Activated CD4-positive, alpha-beta T cell treated with anti-CD3 and anti-CD28 coated beads, Interleukin-2, amount 10 ng/mL, durations not matched to agents 7 days and 5 days (primary cell): Measurements from ENCODE around the gene HADHB. TPM values are rescaled to one million over a fixed set of nuclear protein-coding genes. Genes with fewer than 3 reads are reported as not detected.

Source experiments
- CTCF ChIA-PET: fragments of 350-600 bp; sonication (Branson Sonifier 250); formaldehyde crosslinking; loops from one replicate; lab custom pipeline; 2021; ENCODE audit warnings: antibody characterized with exemption; lab: Charles Lee
- POLR2A ChIA-PET: fragments of 350-600 bp; sonication (Branson Sonifier 250); formaldehyde crosslinking; loops from one replicate; lab custom pipeline; 2021; ENCODE audit warnings: antibody characterized with exemption; lab: Charles Lee
- DNase-seq: peaks from one replicate; pipeline ENCODE4 v3.0.0-alpha.2; 2020
- H3K27ac Mint-ChIP-seq: one replicate; pipeline ENCODE4 v1.8.0; 2021; ENCODE audit warnings: mild to moderate bottlenecking, moderate library complexity, mixed read lengths
- H3K27me3 Mint-ChIP-seq: one replicate; pipeline ENCODE4 v1.8.0; 2021; ENCODE audit warnings: mixed read lengths
- H3K36me3 Mint-ChIP-seq: one replicate; pipeline ENCODE4 v1.8.0; 2021; ENCODE audit warnings: low read depth, mixed read lengths
- H3K4me1 Mint-ChIP-seq: one replicate; pipeline ENCODE4 v1.8.0; 2021; ENCODE audit warnings: mixed read lengths
- H3K4me3 Mint-ChIP-seq: one replicate; pipeline ENCODE4 v1.8.0; 2021; ENCODE audit warnings: mild to moderate bottlenecking, moderate library complexity, mixed read lengths
- H3K9me3 Mint-ChIP-seq: one replicate; pipeline ENCODE4 v1.8.0; 2021; ENCODE audit warnings: mixed read lengths
- total RNA-seq, 2 experiments: library from RNA; stranded (reverse); gene quantifications; one replicate each; pipeline ENCODE4 v1.2.3, GENCODE V29; 2021

The HADHB gene
- total RNA-seq, 2 experiments from 2014 or later = 65.2 to 72.7 TPM

GRCh38 chr2:26223018-26223417 is 21.7 kb upstream of the HADHB start:
- no peaks in the 10 kb centered on the region for H3K27me3 Mint-ChIP-seq
- DNase-seq = no peak
- no peak overlapping the region for H3K4me3 Mint-ChIP-seq
- no peak overlapping the region for H3K27ac Mint-ChIP-seq
- H3K4me1 Mint-ChIP-seq = no peaks in the 10 kb centered on the region
- peaks cover 55% of the 10 kb centered on the region for H3K36me3 Mint-ChIP-seq
- peaks cover 7% of the 10 kb centered on the region for H3K9me3 Mint-ChIP-seq
- ChIA-PET POLR2A (no interaction called here), CTCF (no interaction called here)

GRCh38 chr2:26224095-26224494 is 20.6 kb upstream of the HADHB start:
- H3K27ac Mint-ChIP-seq = no peak overlapping the region
- H3K9me3 Mint-ChIP-seq = peaks cover 4% of the 10 kb centered on the region
- no peak overlapping the region for H3K4me3 Mint-ChIP-seq
- peaks cover 58% of the 10 kb centered on the region for H3K36me3 Mint-ChIP-seq
- no peaks in the 10 kb centered on the region for H3K4me1 Mint-ChIP-seq
- DNase-seq = no peak
- POLR2A ChIA-PET = no interaction called here
- CTCF ChIA-PET = interaction anchor here (0.9 kb wide), 2 partner anchors 21 to 39 kb away, joined by 3 read pairs; partner anchors contain the start of gene HADHB
- no peaks in the 10 kb centered on the region for H3K27me3 Mint-ChIP-seq

GRCh38 chr2:26229595-26229994 is 15.1 kb upstream of the HADHB start:
- Mint-ChIP-seq H3K27ac (no peak overlapping the region), H3K9me3 (peaks cover 4% of the 10 kb centered on the region), H3K4me1 (no peaks in the 10 kb centered on the region), H3K27me3 (no peaks in the 10 kb centered on the region), H3K36me3 (peaks cover 67% of the 10 kb centered on the region), H3K4me3 (no peak overlapping the region)
- no peak for DNase-seq
- CTCF ChIA-PET = interaction anchor here (1.7 kb wide), 1 partner anchor 11 kb away, joined by 3 read pairs; no protein-coding TSS in a partner anchor
- POLR2A ChIA-PET = no interaction called here

GRCh38 chr2:26230806-26231205 is 13.9 kb upstream of the HADHB start:
- peaks cover 4% of the 10 kb centered on the region for H3K9me3 Mint-ChIP-seq
- no peaks in the 10 kb centered on the region for H3K4me1 Mint-ChIP-seq
- ChIA-PET POLR2A (no interaction called here), CTCF (interaction anchor here (1.1 to 1.3 kb wide), 3 partner anchors 12 to 116 kb away, joined by 3 to 5 read pairs (median 5); partner anchors contain the start of gene ADGRF3)
- no peak for DNase-seq
- H3K4me3 Mint-ChIP-seq = no peak overlapping the region
- no peaks in the 10 kb centered on the region for H3K27me3 Mint-ChIP-seq
- no peak overlapping the region for H3K27ac Mint-ChIP-seq
- H3K36me3 Mint-ChIP-seq = peaks cover 63% of the 10 kb centered on the region

GRCh38 chr2:26235089-26235488 is 9.7 kb upstream of the HADHB start:
- H3K36me3 Mint-ChIP-seq = peaks cover 32% of the 10 kb centered on the region
- H3K27me3 Mint-ChIP-seq = no peaks in the 10 kb centered on the region
- no peak for DNase-seq
- ChIA-PET CTCF (interaction anchor here (0.5 to 1.5 kb wide), 4 partner anchors 9 to 34 kb away, joined by 3 to 4 read pairs (median 4); partner anchors contain the start of genes HADHA and HADHB), POLR2A (no interaction called here)
- H3K9me3 Mint-ChIP-seq = no peaks in the 10 kb centered on the region
- peaks cover 3% of the 10 kb centered on the region for H3K4me1 Mint-ChIP-seq
- no peak overlapping the region for H3K4me3 Mint-ChIP-seq
- H3K27ac Mint-ChIP-seq = no peak overlapping the region

- Mint-ChIP-seq H3K4me3 (no peak overlapping the region), H3K36me3 (peaks cover 21% of the 10 kb centered on the region), H3K4me1 (peaks cover 26% of the 10 kb centered on the region), H3K9me3 (no peaks in the 10 kb centered on the region), H3K27me3 (no peaks in the 10 kb centered on the region), H3K27ac (no peak overlapping the region)
- CTCF ChIA-PET = interaction anchor here (1.1 to 2.5 kb wide), 3 partner anchors 11 to 88 kb away, joined by 3 to 6 read pairs (median 4); no protein-coding TSS in a partner anchor
- POLR2A ChIA-PET = no interaction called here
- DNase-seq = no peak
Measured at GRCh38 chr2:26237868-26238267, 6.9 kb upstream of the HADHB start.

- ChIA-PET POLR2A (no interaction called here), CTCF (interaction anchor here (1.1 to 2.5 kb wide), 3 partner anchors 11 to 87 kb away, joined by 3 to 6 read pairs (median 4); no protein-coding TSS in a partner anchor)
- Mint-ChIP-seq H3K4me1 (peaks cover 31% of the 10 kb centered on the region), H3K27ac (no peak overlapping the region), H3K36me3 (peaks cover 20% of the 10 kb centered on the region), H3K9me3 (no peaks in the 10 kb centered on the region), H3K4me3 (no peak overlapping the region), H3K27me3 (no peaks in the 10 kb centered on the region)
- DNase-seq = no peak
Measured at GRCh38 chr2:26238311-26238958, 6.3 kb upstream of the HADHB start.

- Mint-ChIP-seq H3K4me3 (peak overlapping the region; percentile 95), H3K27ac (peak overlapping the region; percentile 85), H3K27me3 (no peaks in the 10 kb centered on the region), H3K36me3 (peaks cover 10% of the 10 kb centered on the region), H3K4me1 (peaks cover 48% of the 10 kb centered on the region), H3K9me3 (no peaks in the 10 kb centered on the region)
- ChIA-PET CTCF (no interaction called here), POLR2A (no interaction called here)
- DNase-seq = no peak
Measured at GRCh38 chr2:26241928-26242436, 2.8 kb upstream of the HADHB start.

GRCh38 chr2:26243470-26244308 is 1.1 kb upstream of the HADHB start:
- H3K27me3 Mint-ChIP-seq = no peaks in the 10 kb centered on the region
- no peak for DNase-seq
- POLR2A ChIA-PET = interaction anchor here (0.7 to 1.2 kb wide), 3 partner anchors 21 to 210 kb away, joined by 3 to 4 read pairs (median 3); partner anchors contain the start of gene RAB10
- H3K4me3 Mint-ChIP-seq = peak overlapping the region; percentile 95
- peak overlapping the region; percentile 100 for H3K27ac Mint-ChIP-seq
- CTCF ChIA-PET = interaction anchor here (0.6 to 1.9 kb wide), 14 partner anchors 8 to 365 kb away, joined by 3 to 6 read pairs (median 4); partner anchors contain the start of gene ASXL2
- H3K4me1 Mint-ChIP-seq = peaks cover 51% of the 10 kb centered on the region
- no peaks in the 10 kb centered on the region for H3K9me3 Mint-ChIP-seq
- peaks cover 10% of the 10 kb centered on the region for H3K36me3 Mint-ChIP-seq

GRCh38 chr2:26245231-26245732 is 543 bp downstream of the HADHB start:
- H3K4me3 Mint-ChIP-seq = peak overlapping the region; percentile 95
- H3K4me1 Mint-ChIP-seq = peaks cover 47% of the 10 kb centered on the region
- H3K9me3 Mint-ChIP-seq = no peaks in the 10 kb centered on the region
- CTCF ChIA-PET = interaction anchor here (1.2 to 1.9 kb wide), 5 partner anchors 10 to 85 kb away, joined by 3 to 7 read pairs (median 3); no protein-coding TSS in a partner anchor
- POLR2A ChIA-PET = interaction anchor here (1.3 kb wide), 1 partner anchor 61 kb away, joined by 3 read pairs; no protein-coding TSS in a partner anchor
- peaks cover 5% of the 10 kb centered on the region for H3K36me3 Mint-ChIP-seq
- no peaks in the 10 kb centered on the region for H3K27me3 Mint-ChIP-seq
- DNase-seq = peak; percentile 50
- peak overlapping the region; percentile 100 for H3K27ac Mint-ChIP-seq

- H3K9me3 Mint-ChIP-seq = no peaks in the 10 kb centered on the region
- H3K27ac Mint-ChIP-seq = peak overlapping the region; percentile 100
- H3K36me3 Mint-ChIP-seq = peaks cover 4% of the 10 kb centered on the region
- CTCF ChIA-PET = interaction anchor here (1.2 to 1.9 kb wide), 3 partner anchors 10 to 22 kb away, joined by 3 to 7 read pairs (median 6); no protein-coding TSS in a partner anchor
- POLR2A ChIA-PET = interaction anchor here (1.3 kb wide), 1 partner anchor 61 kb away, joined by 3 read pairs; no protein-coding TSS in a partner anchor
- no peaks in the 10 kb centered on the region for H3K27me3 Mint-ChIP-seq
- peak; percentile 20 for DNase-seq
- peaks cover 41% of the 10 kb centered on the region for H3K4me1 Mint-ChIP-seq
- peak overlapping the region; percentile 95 for H3K4me3 Mint-ChIP-seq
Measured at GRCh38 chr2:26245810-26246209, 1.1 kb downstream of the HADHB start.

GRCh38 chr2:26246818-26247217 is 2.1 kb downstream of the HADHB start:
- CTCF ChIA-PET = interaction anchor here (0.7 to 1.7 kb wide), 3 partner anchors 12 to 15 kb away, joined by 3 to 7 read pairs (median 3); no protein-coding TSS in a partner anchor
- Mint-ChIP-seq H3K27ac (no peak overlapping the region), H3K4me1 (peaks cover 34% of the 10 kb centered on the region), H3K9me3 (no peaks in the 10 kb centered on the region), H3K4me3 (peak overlapping the region; percentile 51), H3K27me3 (no peaks in the 10 kb centered on the region), H3K36me3 (peaks cover 4% of the 10 kb centered on the region)
- DNase-seq = peak; percentile 28
- POLR2A ChIA-PET = no interaction called here
